HK-2 (cell line): ENCODE data around the gene AGTRAP.

Experiments used
- DNase-seq: peaks from one replicate; pipeline ENCODE4 v3.0.0-alpha.2; 2018; ENCODE audit not compliant: unreplicated experiment

AGTRAP gene

DNA sequence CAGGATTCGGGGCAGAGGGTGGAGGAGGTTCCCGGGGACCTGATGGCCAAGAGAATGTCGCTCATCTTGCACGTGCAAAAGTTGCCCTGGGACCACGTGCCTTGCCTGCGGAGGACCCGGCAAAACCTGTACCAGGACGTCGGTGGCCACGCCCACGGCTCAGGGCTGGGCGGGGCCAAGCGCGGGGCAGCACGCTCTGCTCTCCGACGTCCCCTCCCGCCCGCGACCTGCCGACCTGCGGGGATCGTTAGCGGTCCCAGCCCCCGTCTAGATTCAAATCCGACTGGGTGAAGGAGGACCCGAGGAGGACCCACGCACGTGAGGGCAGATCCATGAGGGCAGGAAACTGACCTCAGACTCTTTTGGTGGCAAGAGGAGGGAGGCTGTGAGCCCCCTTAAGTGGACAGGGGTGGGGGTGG, 26.1 kb downstream of the AGTRAP start, which contains the start of gene C1orf167:
TSS of gene C1orf167 (plus strand) at position 206 of the 419 bp plus-strand sequence. CDS start 2,208 bp downstream, outside the sequence.
- DNase-seq: no peak

DNA sequence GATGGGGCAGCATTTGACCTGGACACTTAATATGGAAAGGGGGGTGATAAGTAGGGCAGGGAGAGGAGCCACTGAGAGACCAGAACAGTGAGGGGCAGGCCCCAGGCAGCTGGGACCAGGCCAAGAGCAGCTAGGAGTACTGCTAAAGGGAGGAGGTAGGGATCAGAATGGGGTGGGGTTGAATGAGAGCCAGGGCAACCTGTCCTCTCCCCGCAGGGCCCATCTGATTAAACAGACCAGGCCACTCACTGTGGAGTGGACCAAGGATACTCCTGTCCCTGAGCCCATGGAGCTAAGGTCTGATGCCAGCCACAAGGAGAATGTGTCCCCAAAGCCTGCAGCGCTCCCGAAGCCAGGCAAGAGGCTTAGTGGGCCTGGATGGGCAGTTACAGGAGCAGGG, 28.2 kb downstream of the AGTRAP start:
- no peak for DNase-seq

DNA sequence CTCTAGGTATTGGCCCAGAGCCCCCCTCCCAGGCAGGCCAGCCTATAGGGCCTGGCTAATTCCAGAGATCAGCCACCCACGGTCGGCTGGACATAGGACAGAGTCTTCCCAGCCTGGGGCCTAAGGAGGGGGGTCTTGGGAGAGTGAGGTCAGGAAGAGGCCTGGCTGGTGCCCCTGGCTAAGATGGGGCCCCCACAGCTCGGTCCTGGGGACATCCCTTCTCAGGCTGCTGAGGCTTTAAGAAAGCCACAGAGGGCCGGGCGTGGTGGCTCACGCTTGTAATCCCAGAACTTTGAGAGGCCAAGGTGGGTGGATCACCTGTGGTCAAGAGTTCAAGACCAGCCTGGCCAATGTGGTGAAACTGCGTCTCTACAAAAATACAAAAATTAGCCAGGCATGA, 28.6 kb downstream of the AGTRAP start:
- no peak for DNase-seq

DNA sequence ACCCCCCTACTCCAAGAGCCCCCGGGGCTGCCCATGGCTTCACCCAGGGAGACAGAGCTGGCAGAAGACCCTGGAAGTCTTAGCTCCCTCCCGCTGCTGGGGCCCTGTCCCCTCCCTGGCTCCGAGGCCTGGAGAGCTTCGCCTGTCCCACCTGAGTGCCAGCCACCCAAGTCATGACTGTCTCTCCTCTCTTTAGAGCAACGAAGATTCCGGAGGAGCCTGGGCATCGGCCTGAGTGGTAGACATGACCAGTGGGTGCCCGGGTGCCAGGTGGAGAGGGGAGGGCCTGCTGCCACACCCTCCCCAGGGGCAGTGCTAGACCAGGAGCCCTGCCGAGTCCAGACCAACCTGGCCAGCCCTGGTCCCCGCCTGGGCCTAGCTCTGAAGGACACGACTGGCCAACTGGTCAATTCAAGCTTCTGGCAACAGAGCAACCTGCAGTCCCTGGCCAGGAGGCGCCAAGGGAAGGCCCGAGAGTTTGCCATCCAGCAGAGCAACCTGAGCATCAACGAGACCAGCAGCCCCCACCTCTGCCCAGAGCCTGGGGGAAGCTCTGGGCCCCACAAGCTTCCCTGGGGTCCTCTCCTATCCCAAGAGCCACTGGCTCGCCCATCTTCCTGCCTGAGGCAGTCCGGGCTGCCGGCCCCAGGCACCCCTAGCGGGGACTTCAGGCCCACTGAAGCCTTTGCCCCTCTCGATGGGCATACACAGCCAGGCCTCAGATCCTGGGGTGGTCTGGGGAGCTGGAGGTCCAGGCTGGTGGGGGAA, 29.9 kb downstream of the AGTRAP start:
- no peak for DNase-seq

DNA sequence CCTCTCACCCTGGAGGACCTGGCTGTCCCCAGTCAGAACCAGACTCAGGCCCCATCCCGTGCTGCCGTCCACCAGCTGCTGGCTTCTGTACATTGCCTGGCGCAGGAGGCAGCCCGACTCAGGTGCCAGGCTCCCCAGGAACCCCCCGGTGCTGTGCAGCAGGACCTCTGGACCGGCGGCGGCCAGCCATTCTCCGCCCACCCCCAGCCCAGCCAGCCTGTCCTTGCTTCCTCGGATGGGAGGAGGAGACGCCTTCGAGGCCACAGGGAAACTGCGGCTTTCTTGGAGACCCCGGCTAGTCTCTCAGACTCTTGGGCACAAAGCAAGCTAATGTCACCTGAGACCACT, 30.5 kb downstream of the AGTRAP start:
- no peak for DNase-seq

DNA sequence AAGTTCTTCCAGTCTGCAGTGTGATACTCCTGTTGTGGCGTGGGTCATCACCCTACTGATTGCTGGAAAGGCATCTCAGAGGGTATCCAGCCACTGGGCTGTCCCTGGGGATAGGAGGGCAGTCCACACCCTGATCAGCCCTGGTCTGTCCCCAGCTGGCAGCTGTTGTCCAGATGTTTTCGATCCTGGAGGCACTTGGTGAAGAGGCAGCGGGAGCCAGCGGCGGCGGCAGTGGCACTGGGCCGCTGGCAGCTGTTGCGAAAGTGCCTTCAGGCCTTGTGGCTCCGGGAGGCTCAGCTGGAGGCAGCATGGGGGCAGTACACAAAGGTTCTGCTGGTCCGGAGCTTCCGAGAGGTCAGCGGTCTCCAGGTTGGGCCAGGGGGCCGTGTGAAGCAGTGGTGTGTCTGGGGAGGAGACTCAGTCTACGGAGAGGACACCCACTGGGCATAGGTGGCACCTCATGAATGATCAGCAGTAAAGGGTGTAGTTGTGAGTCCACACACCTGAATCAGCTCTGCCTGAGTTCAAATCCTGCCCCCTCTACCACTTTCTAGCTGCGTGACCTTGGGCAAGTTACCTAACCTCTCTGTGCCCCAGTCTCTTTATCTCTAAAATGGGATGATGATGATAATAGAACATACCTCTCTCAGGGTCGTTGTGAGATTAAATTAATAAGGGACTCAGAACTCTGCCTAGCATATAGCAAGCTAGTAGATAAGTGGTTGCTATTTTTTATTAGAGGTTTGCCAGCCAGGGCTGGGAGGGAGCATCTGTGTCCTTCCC, 32.2 kb downstream of the AGTRAP start:
- DNase-seq: no peak

DNA sequence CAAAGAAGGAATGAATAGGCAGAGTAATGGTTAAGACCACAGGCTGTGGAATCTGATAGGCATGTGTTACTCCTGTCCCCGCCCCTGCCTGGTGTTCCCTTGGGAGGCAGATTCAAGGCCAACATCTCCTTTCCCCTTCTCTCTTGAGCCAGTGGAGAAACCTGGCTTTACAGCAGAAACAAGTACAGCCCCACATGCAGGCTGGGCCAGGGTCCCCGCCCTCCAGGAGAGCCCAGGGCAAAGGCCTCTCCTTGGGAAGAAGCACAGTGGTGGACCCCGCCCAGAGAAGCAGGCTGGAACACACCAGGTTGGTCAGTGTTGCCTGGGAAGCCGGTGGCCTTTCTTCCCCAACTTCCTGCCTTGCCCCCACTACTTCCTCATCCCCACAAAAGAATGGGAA, 32.9 kb downstream of the AGTRAP start:
- no peak for DNase-seq

DNA sequence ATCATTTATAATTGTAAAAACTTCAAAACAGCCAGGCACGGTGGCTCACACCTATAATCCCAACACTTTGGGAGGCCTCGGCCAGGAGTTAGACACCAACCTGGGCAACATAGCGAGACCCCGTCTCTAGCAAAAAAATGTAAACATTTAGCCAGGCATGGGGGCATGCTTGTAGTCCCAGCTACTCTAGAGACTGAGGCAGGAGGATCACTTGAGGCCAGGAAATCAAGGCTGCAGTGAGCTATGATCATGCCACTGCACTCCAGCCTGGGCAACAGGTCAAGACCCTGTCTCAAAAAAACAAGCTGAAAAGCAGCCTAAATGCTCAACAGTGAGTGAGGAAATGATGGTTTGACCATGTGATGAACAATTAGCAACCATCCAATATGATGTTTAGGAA, 33.3 kb downstream of the AGTRAP start:
- DNase-seq: no peak

DNA sequence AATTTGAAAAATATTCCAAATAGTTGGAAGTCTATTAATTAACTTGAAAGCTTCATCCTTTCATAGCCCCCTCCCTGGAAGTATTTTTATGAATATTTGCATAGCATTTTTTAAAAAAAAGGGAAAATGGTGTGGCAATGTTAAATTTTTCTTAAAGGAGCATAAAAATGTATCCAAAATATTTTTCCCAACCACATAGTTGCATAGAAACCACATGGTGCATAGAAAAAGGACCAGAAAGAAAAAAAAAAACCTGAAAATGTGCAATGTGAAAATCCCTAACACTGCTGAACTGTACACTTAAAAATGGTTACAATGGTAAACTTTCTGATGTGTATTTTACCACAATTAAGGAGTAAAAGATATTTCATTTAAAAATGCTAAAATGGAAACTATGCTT, 34.1 kb downstream of the AGTRAP start:
- no peak for DNase-seq

DNA sequence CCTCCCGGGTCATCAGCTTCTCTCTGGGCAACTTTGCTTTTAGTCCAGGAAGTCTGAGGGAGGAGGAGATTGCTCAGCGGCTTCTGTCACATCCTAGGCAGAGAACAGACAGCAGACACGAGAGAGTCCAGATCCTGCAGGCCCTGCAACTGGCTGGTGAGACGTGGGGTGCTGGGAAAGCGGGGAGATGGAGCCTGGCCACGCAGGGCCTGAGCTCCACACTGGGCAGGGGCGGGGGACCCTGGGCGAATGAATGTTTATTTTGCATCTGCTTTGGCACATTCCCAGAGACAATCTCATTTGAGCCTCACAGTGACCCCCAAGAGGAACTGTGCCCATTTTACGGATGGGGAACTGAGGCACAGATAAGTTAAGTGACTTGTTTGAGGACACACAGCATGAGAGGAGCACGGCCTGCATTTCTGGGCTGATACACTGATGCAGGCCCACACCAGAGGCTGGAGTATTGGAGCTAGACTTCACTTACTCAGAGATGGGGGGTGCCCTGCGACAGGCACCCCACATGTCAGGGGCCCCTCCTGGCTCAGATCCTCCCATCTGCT, 35.6 kb downstream of the AGTRAP start:
- no peak for DNase-seq

DNA sequence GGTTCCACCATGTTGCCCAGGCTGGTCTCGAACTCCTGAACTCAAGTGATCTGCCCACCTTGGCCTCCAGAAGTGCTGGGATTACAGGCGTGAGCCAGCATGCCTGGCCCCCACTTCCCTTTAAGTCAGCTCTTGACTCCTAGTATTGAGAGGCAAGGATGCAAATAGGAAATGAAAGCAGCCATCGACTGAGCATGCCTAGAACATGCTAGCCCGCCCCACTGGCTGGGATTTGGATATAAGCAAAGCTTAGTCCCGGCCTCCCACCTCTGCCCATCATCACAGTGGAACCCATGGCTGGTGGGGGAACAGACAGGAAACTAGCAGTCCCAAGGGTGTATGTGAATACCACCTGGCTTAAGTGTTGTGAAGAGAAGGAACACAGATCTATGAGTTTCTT, 36.5 kb downstream of the AGTRAP start:
- no peak for DNase-seq

DNA sequence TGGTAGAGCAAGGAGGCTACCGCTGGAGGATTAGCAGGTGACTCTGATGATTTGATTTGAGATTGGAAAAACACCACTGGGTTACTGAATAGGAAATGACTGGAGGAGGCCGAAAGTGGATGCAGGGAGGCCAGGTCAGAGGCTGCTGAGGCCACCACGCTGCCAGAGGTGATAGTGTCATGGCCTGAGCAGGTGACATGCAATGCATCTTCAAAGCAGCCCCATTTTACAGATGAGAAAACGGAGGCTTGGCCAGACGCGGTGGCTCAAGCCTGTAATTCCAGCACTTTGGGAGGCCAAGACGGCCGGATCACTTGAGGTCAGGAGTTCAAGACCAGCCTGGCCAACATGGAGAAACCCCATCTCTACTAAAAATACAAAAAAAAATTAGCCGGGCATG, 38.8 kb downstream of the AGTRAP start:
- no peak for DNase-seq

DNA sequence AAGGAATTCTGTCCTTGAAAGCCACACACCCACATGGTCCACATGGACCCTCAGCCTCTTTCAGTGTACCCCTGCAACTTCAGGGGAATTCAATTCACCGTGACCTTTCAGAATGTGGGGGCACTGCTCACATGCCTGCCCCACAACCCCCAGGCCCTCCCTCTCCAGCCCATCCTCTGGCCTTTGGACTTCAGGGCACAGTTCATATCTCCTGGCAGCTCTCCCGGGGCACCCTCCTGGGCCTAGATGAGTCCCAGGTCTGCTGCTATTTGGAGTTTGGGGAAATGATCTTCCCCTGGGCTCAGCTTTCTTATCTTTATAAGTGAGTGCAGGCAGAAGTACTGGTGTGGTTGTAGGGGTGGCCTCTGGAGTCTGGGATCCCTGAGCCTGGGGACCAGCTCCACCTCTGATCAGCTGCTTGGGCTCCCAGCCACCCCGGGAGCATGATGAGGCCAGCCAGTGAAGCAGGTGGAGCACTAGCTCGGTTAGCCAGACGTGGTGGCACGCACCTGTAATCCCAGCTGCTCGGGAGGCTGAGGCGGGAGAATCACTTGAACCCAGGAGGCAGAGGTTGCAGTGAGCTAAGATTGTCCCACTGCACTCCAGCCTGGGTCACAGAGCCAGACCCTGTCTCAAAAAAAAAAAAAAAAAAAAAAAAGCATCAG, 41.9 kb downstream of the AGTRAP start:
- DNase-seq: no peak

DNA sequence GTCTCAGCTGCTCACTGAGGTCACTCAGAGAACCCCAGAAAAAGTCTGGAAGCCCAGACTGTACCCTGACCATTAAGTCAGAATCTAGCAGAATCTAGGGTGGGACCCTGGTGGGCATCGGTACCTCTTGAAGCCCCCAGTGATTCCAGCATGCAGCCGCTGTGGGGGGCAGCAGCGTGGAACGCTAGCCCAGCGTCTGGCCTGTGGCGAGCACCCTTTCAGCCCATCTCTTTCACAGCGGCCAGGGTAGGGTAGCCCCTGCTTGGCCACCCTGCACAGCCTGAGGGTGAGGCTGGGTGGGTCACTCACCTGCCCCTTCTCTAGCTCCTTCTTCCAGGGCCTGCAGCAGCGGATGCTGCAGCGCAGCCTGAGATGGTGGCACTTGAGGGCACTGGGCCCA, 42.4 kb downstream of the AGTRAP start:
- DNase-seq: no peak

DNA sequence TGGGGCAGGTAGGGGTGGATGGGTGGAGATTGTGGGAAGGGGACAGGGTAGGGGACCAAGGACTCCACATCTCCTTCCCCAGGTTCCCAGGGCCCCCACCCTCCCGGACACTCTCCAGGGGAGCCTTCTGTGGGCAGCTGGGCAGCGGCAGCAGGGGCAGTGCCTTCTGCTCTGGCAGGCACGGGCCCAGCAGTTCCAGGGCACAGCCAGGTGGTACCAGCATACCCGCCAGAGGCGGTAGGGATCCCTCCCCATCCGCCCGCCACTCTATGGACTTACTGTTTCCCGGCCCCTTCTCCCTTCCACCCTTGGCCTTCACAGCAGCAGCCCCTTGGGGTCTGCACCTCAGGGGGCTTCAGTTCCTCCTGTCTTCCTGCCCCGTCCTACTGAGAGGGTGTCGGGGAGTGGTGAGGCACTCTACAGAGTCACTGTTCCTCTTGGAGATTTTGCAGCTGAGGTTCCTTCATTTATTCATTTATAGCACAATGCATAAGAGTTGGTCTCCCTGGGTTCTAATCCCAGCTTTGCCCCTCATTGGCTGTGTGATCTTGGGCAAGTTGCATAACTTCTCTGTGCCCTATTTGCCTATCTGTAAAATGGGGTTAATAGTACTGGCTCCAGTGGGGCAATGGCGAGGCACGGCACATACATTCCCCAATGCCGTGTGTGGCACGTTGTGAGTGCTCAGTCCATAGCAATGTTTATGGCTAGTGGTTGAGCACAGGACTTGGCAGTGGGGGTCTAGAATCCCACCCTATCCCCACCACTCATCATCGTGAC, 43.1 kb downstream of the AGTRAP start:
- DNase-seq: no peak

DNA sequence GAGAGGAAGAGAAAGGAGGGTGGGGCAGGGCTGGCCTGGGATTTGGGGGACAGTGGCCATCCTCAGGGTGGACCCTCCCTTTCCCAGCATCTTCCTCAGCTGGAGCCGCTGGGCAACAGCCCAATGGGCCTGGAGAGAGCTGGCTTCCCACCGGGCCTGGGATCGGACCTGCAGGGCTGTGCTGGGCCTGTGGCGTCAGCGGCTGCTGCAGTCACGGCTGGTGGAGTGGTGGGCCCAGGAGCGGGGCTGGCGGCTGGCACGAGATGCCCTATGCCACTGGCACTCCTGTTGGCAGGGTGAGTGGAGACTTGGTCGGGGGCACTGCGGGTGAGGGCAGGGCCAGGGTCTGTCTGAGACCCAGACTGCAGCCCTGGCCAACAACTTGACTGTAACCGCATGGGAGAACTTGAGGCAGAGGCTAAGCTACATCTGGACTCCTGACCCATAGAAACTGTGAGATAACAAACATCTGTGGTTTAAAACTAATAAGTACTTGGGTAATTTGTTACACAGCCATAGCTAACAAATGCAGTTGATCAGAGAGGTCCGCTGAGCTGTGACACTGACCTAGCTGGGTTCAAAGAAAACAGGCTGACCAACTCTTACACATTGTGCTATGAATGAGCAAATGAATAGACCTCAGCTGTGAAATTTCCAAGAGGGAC, 43.9 kb downstream of the AGTRAP start:
- DNase-seq: no peak

DNA sequence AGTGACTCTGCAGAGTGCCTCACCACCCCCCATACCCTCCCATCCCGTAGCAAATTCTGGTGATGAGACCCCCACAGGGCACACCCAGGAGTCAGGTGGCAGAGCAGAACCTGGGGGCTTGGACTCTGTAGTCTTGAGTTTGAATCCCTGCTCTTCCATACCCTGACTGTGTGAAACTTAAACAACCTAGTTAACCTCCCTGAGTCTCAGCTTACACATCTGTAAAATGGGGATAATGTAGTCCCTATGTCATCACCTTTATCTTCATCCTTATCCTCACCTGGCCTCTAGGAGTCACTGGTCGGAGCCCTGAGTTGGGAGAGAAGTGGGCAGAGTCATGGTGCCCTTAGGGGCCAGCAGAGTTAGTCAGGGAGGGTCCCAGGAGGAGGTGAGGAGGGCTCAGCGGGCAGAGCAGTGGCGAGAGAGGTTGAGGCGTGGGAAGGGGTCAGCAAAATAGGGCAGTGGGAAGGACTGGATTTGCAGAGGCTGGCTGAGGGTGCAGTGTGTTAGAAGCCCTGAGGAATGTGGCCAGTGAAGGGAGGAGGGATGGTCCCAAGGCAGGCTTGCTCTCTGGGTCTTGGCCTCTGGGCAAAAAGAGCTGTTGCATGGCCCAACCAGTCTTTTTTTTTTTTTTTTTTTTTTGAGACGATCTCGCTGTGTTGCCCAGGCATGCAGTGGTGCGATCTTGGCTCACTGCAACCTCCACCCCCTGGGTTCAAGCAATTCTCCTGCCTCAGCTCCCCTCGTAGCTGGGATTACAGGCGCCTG, 44.6 kb downstream of the AGTRAP start:
- no peak for DNase-seq

DNA sequence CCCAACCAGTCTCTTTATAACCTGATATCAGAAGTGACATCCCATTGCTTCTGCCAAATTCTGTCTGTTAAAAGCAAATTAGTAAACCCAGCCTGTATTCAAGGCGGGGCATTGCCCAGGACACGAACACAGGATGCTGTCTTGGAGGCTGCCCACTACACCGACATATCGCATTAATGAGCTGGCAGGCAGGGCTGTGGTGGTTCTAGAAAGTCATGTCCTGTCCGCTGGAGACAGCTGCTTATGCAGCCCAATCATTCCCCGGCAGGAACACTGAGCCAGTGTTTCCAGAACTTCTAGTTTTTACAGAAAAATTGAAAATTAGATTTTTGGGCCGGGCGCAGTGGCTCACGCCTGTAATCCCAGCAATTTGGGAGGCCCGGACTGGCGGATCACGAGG, 45.4 kb downstream of the AGTRAP start:
- DNase-seq: no peak

DNA sequence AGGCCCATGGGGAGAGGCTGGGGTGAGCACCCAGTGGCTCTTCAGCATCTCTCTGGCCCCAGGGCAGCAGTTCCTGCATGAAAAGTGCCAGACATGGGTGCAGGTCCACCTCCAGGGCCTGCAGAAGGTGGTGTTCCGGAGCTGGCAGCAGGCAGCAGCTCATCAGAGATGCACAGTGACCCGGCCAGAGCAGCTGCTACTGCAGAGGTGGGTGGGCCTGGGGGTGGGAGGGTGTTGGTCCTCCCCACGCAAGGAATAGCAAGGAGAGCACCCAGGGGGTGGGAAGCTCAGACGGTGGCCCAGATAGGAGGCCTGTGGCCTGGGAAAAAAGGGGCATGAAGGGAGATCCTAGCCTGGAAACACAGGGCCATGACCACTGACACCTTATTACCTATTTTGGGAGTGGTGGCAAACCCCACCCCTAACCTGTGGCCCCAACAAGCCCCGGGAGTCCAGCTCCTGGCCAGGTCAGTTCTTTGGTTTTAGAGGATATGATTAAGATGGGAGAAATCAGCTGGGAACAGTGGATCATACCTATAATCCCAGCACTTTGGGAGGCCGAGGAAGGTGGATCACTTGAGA, 46.3 kb downstream of the AGTRAP start:
- no peak for DNase-seq

DNA sequence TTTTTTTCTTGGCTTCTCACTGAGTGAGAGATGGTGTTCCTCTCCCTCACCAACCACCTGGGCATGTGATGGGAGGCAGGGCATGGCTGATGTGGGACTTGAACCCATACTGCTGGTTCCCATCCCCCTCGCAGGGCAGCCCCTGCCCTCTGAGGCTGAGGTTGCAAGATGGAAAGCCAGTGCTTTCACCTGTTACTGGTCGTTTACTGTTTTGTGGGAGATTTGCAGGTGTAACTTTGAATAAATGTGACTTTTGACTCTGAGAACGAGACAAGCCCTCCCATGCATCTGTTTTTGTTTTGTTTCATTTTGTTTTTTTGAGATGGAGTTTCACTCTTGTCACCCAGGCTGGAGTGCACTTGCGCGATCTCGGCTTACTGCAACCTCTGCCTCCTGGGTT, 47.6 kb downstream of the AGTRAP start:
- no peak for DNase-seq
